22Rv1 (cell line): ENCODE data around the gene PRKD1.

ENCODE experiments used
- ZFX ChIP-seq: fragments of 450-650 bp; IDR thresholded peaks from 2 replicates; pipeline ENCODE4 v1.6.1; 2017; ENCODE audit warnings: antibody characterized with exemption, borderline replicate concordance
- TF ChIP-seq, protein P1 (sequence below): fragments of 450-650 bp; IDR thresholded peaks from 2 replicates; pipeline ENCODE4 v1.5.1; 2017; ENCODE audit warnings: mild to moderate bottlenecking

GRCh38 chr14:29810682-29811081 is 117.0 kb downstream of the PRKD1 start:
- TF ChIP-seq, protein P1, sequence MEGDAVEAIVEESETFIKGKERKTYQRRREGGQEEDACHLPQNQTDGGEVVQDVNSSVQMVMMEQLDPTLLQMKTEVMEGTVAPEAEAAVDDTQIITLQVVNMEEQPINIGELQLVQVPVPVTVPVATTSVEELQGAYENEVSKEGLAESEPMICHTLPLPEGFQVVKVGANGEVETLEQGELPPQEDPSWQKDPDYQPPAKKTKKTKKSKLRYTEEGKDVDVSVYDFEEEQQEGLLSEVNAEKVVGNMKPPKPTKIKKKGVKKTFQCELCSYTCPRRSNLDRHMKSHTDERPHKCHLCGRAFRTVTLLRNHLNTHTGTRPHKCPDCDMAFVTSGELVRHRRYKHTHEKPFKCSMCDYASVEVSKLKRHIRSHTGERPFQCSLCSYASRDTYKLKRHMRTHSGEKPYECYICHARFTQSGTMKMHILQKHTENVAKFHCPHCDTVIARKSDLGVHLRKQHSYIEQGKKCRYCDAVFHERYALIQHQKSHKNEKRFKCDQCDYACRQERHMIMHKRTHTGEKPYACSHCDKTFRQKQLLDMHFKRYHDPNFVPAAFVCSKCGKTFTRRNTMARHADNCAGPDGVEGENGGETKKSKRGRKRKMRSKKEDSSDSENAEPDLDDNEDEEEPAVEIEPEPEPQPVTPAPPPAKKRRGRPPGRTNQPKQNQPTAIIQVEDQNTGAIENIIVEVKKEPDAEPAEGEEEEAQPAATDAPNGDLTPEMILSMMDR = no peak
- no peak for TF ChIP-seq ZFX
